Activated gamma-delta T cell (primary cell): ENCODE measurements around the gene FBXW10.
"Not testable (repeated sequence)": the region's sequence is repeated elsewhere in the genome, so short reads cannot be mapped to it uniquely, and the experiment has no call there.

Experiments
- DNase-seq: peaks from one replicate; lab custom pipeline; 2025; lab: John Stamatoyannopoulos, UW
- total RNA-seq, 2 donors: gene quantifications; one replicate each; lab custom pipeline; 2026; lab: John Stamatoyannopoulos, UW

FBXW10 gene
- total RNA-seq, result 0.09 to 0.10 reads per million in 2 donors

GRCh38 chr17:18743699-18744421, at the start of gene FBXW10:
TSS of gene FBXW10 (plus strand) at chr17:18744054. CDS start at chr17:18744245, 191 bp downstream.
- not testable (repeated sequence) for DNase-seq

- DNase-seq, result not testable (repeated sequence)
Observed at GRCh38 chr17:18695143-18695542, 48.7 kb upstream of the FBXW10 start.

GRCh38 chr17:18698473-18699103, 45.3 kb upstream of the FBXW10 start:
- DNase-seq, result not testable (repeated sequence)

GRCh38 chr17:18705955-18706354, 37.9 kb upstream of the FBXW10 start:
- not testable (repeated sequence) for DNase-seq

GRCh38 chr17:18708215-18708614, 35.6 kb upstream of the FBXW10 start:
- not testable (repeated sequence) for DNase-seq

GRCh38 chr17:18712354-18712999, 31.4 kb upstream of the FBXW10 start:
- DNase-seq, result not testable (repeated sequence)

GRCh38 chr17:18718643-18719427, 25.0 kb upstream of the FBXW10 start:
- DNase-seq, result not testable (repeated sequence)

- DNase-seq, result not testable (repeated sequence)
Observed at GRCh38 chr17:18719428-18720110, 24.3 kb upstream of the FBXW10 start.

- not testable (repeated sequence) for DNase-seq
Observed at GRCh38 chr17:18721775-18722547, 21.9 kb upstream of the FBXW10 start.

- not testable (repeated sequence) for DNase-seq
Observed at GRCh38 chr17:18722612-18723011, 21.2 kb upstream of the FBXW10 start.

- DNase-seq, result not testable (repeated sequence)
Observed at GRCh38 chr17:18723509-18723908, 20.3 kb upstream of the FBXW10 start.

- not testable (repeated sequence) for DNase-seq
Observed at GRCh38 chr17:18732438-18732837, 11.4 kb upstream of the FBXW10 start.

- not testable (repeated sequence) for DNase-seq
Observed at GRCh38 chr17:18733350-18733749, 10.5 kb upstream of the FBXW10 start.

GRCh38 chr17:18739616-18740391, 4.0 kb upstream of the FBXW10 start:
- DNase-seq, result not testable (repeated sequence)

GRCh38 chr17:18741228-18741627, 2.6 kb upstream of the FBXW10 start:
- DNase-seq, result not testable (repeated sequence)

- not testable (repeated sequence) for DNase-seq
Observed at GRCh38 chr17:18744726-18745125, 872 bp downstream of the FBXW10 start.

GRCh38 chr17:18746551-18746950, 2.7 kb downstream of the FBXW10 start:
- not testable (repeated sequence) for DNase-seq

GRCh38 chr17:18747501-18747900, 3.6 kb downstream of the FBXW10 start:
- DNase-seq, result not testable (repeated sequence)

- DNase-seq, result not testable (repeated sequence)
Observed at GRCh38 chr17:18750242-18750641, 6.4 kb downstream of the FBXW10 start.
